ENCODE measurements around the gene ARPP21. TPM values are rescaled to one million over a fixed set of nuclear protein-coding genes. Genes with fewer than 3 reads are reported as not detected.
A peak's percentile ranks its signal among the peaks of the same experiment; 100 is the strongest.

ARPP21 gene
- polyA plus RNA-seq, 1 of the 3 experiments (the other 2 are of a cell fraction), result 1.6 TPM

DNA sequence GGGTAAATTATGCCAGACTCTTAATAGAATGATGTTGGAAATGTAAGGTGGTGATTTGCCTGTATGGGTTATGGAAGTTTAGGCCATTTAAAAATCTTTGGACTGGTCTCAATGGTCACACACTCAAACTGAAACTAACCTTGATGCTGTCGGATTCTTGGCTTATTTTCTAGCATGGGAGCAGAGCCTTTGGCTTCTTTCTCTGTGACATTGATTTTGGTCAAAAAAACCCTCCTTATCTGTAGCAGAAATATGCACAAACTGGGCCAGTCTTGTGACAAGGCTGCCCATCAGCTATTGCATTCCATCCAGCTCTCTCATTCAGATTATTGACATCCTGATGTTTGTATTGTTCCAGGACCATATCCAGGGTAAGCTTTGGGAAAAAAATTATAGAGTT is 35.9 kb downstream of the ARPP21 start:
- Histone ChIP-seq H3K9me3 (no peaks in the 10 kb centered on the region), H2AFZ (ENCODE audit: low read depth) (no peak overlapping the region), H3K27me3 (ENCODE audit: insufficient read depth) (no peaks in the 10 kb centered on the region), H3K9ac (no peak overlapping the region), H3K4me1 (ENCODE audit: control insufficient read depth in 1 of 2, insufficient read depth in 2 of 2, low read depth in 1 of 2, low read length in 1 of 2) (peaks cover 0 to 5% of the 10 kb centered on the region in 2 experiments; a peak in 2 of 4 replicates), H3F3A (replicated peaks; ENCODE audit: insufficient read depth) (no peaks in the 10 kb centered on the region), H3K27ac (ENCODE audit: low read depth in 2 of 2, low read length in 1 of 2) (no peak overlapping the region), H4K20me1 (ENCODE audit: insufficient read depth) (no peaks in the 10 kb centered on the region), H3K9me2 (no peaks in the 10 kb centered on the region), H3K36me3 (replicated peaks in 1 of 2; ENCODE audit: control insufficient read depth in 1 of 2, insufficient read depth in 2 of 2, low read length in 1 of 2) (no peaks in the 10 kb centered on the region), H3K4me2 (no peak overlapping the region), H3K4me3 (ENCODE audit: low read depth in 2 of 2, low read length in 1 of 2) (peak overlapping the region in 1 of 2 experiments; percentile 16; a peak in 1 of 4 replicates), H3K79me2 (ENCODE audit: insufficient read depth) (no peaks in the 10 kb centered on the region)
- WGBS (ENCODE audit: low lambda C conversion rate), result 56% methylated on average over 1 of the region's 1 CpG
- TF ChIP-seq, protein P1, sequence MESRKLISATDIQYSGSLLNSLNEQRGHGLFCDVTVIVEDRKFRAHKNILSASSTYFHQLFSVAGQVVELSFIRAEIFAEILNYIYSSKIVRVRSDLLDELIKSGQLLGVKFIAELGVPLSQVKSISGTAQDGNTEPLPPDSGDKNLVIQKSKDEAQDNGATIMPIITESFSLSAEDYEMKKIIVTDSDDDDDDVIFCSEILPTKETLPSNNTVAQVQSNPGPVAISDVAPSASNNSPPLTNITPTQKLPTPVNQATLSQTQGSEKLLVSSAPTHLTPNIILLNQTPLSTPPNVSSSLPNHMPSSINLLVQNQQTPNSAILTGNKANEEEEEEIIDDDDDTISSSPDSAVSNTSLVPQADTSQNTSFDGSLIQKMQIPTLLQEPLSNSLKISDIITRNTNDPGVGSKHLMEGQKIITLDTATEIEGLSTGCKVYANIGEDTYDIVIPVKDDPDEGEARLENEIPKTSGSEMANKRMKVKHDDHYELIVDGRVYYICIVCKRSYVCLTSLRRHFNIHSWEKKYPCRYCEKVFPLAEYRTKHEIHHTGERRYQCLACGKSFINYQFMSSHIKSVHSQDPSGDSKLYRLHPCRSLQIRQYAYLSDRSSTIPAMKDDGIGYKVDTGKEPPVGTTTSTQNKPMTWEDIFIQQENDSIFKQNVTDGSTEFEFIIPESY (IDR thresholded peaks at IDR 0.05; ENCODE audit: borderline replicate concordance, low read depth), result no peak
- TF ChIP-seq NFIC (IDR thresholded peaks at IDR 0.05; ENCODE audit: borderline replicate concordance) (no peak), RFX5 (IDR thresholded peaks at IDR 0.05; ENCODE audit: low read length) (no peak), GATA2 (CRISPR knock-in tag; IDR thresholded peaks at IDR 0.05) (no peak), POLR2AphosphoS5 (IDR thresholded peaks at IDR 0.05; ENCODE audit: low read depth, low read length) (no peak), RXRA (IDR thresholded peaks at IDR 0.05; ENCODE audit: borderline replicate concordance, low read depth) (no peak), TCF12 (IDR thresholded peaks at IDR 0.05) (no peak), ELF1 (IDR thresholded peaks at IDR 0.05) (no peak), MXI1 (IDR thresholded peaks at IDR 0.05; ENCODE audit: low read depth, low read length) (no peak), GABPA (IDR thresholded peaks at IDR 0.05; ENCODE audit: low read depth) (no peak)
- TF ChIP-seq, protein P2, sequence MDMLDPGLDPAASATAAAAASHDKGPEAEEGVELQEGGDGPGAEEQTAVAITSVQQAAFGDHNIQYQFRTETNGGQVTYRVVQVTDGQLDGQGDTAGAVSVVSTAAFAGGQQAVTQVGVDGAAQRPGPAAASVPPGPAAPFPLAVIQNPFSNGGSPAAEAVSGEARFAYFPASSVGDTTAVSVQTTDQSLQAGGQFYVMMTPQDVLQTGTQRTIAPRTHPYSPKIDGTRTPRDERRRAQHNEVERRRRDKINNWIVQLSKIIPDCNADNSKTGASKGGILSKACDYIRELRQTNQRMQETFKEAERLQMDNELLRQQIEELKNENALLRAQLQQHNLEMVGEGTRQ (IDR thresholded peaks at IDR 0.05; ENCODE audit: borderline replicate concordance, low read depth, low read length), result no peak
- TF ChIP-seq, protein P3, sequence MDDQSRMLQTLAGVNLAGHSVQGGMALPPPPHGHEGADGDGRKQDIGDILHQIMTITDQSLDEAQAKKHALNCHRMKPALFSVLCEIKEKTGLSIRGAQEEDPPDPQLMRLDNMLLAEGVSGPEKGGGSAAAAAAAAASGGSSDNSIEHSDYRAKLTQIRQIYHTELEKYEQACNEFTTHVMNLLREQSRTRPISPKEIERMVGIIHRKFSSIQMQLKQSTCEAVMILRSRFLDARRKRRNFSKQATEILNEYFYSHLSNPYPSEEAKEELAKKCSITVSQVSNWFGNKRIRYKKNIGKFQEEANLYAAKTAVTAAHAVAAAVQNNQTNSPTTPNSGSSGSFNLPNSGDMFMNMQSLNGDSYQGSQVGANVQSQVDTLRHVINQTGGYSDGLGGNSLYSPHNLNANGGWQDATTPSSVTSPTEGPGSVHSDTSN (IDR thresholded peaks at IDR 0.05), result no peak
- TF ChIP-seq, protein P4, sequence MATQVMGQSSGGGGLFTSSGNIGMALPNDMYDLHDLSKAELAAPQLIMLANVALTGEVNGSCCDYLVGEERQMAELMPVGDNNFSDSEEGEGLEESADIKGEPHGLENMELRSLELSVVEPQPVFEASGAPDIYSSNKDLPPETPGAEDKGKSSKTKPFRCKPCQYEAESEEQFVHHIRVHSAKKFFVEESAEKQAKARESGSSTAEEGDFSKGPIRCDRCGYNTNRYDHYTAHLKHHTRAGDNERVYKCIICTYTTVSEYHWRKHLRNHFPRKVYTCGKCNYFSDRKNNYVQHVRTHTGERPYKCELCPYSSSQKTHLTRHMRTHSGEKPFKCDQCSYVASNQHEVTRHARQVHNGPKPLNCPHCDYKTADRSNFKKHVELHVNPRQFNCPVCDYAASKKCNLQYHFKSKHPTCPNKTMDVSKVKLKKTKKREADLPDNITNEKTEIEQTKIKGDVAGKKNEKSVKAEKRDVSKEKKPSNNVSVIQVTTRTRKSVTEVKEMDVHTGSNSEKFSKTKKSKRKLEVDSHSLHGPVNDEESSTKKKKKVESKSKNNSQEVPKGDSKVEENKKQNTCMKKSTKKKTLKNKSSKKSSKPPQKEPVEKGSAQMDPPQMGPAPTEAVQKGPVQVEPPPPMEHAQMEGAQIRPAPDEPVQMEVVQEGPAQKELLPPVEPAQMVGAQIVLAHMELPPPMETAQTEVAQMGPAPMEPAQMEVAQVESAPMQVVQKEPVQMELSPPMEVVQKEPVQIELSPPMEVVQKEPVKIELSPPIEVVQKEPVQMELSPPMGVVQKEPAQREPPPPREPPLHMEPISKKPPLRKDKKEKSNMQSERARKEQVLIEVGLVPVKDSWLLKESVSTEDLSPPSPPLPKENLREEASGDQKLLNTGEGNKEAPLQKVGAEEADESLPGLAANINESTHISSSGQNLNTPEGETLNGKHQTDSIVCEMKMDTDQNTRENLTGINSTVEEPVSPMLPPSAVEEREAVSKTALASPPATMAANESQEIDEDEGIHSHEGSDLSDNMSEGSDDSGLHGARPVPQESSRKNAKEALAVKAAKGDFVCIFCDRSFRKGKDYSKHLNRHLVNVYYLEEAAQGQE (IDR thresholded peaks at IDR 0.05; ENCODE audit: low read depth, low read length), result no peak
- ChIA-PET CTCF (interaction anchor here (0.7 to 1.1 kb wide), 2 partner anchors 14 to 1696 kb away, joined by 3 read pairs; no protein-coding TSS in a partner anchor), POLR2A (no interaction called here)
- no peak for DNase-seq

All from SK-N-SH (cell line).